Measurements from ENCODE around the gene CX3CR1.
A peak's percentile ranks its signal among the peaks of the same experiment; 100 is the strongest.

Gene CX3CR1

DNA sequence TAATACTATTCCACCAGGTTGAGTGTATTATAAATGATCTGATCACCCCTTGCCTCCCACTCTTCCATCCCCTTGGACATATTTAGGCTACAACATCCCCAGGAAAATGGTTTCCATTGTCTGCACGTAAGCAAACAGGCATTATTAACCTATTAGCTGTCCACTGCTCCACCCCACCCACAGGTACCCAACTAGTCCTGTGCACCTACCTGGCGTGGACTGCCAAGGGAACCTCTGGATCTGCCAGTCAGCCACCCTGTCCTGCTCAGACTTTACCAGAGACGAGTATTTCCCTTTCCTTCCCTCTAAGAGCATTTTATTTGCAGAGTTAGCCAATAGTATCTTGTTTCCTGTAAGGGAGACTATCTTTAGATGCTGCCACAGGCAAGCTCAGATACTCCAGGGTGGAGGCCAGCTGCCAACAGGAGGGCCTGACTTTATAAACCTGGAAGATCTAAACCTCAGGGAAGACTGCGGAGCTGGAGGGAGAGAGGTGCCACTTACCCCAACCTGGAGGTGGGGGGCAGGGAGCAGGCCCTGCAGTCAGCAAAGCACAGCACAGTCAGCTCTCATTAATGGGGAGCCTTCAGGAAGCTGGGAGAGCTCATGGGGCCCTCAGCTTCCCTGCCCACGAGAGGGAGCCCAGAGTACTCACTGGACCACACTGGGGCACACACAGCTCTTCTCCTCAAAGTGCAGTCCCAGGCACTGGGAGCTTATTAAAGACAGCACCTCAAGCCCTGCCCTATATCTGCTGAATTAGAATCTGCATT is at the start of gene CX3CR1:
Gene CX3CR1, minus strand, starts transcription at position 292 of the 773 bp plus-strand sequence. CDS start 13,527 bp downstream, outside the sequence.
- TF ChIP-seq, protein P1, sequence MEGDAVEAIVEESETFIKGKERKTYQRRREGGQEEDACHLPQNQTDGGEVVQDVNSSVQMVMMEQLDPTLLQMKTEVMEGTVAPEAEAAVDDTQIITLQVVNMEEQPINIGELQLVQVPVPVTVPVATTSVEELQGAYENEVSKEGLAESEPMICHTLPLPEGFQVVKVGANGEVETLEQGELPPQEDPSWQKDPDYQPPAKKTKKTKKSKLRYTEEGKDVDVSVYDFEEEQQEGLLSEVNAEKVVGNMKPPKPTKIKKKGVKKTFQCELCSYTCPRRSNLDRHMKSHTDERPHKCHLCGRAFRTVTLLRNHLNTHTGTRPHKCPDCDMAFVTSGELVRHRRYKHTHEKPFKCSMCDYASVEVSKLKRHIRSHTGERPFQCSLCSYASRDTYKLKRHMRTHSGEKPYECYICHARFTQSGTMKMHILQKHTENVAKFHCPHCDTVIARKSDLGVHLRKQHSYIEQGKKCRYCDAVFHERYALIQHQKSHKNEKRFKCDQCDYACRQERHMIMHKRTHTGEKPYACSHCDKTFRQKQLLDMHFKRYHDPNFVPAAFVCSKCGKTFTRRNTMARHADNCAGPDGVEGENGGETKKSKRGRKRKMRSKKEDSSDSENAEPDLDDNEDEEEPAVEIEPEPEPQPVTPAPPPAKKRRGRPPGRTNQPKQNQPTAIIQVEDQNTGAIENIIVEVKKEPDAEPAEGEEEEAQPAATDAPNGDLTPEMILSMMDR (IDR thresholded peaks at IDR 0.05; ENCODE audit: low read length): peak; percentile 16; the same call in 1 of the 2 replicates
- no peak for TF ChIP-seq EZH2phosphoT487 (IDR thresholded peaks at IDR 0.05; ENCODE audit: low read length)
- no peaks in the 10 kb centered on the region for H3K36me3 ChIP-seq (replicated peaks; ENCODE audit: insufficient read depth, low read length)
- no peak for DNase-seq
- peaks cover 36% of the 10 kb centered on the region for H3K4me1 ChIP-seq (ENCODE audit: low read length)
- no peaks in the 10 kb centered on the region for H3K27me3 ChIP-seq (replicated peaks; ENCODE audit: insufficient read depth, low read length)
- peak within 1 kb of the TSS; percentile 54 for H3K4me2 ChIP-seq (ENCODE audit: low read depth, low read length)
- no peaks in the 10 kb centered on the region for H3F3A ChIP-seq (ENCODE audit: insufficient read depth, low read length)
- no peaks in the 10 kb centered on the region for H4K20me1 ChIP-seq (ENCODE audit: insufficient read depth, low read length)
- 0 out of 2 replicates have a peak within 1 kb of the TSS, but pooled peaks have one; percentile 9 for H3K4me3 ChIP-seq (ENCODE audit: low read length)
- H3K27ac ChIP-seq (ENCODE audit: low read length): peak within 1 kb of the TSS; percentile 19; the same call in 1 of the 2 replicates
- peak within 1 kb of the TSS; percentile 18; the same call in 1 of the 2 replicates for H3K9ac ChIP-seq (ENCODE audit: low read length)
- H2AFZ ChIP-seq (ENCODE audit: low read length): peak within 1 kb of the TSS; percentile 74
- no peaks in the 10 kb centered on the region for H3K79me2 ChIP-seq (ENCODE audit: low read length)
- H3K9me2 ChIP-seq (replicated peaks; ENCODE audit: insufficient read depth, low read length): no peaks in the 10 kb centered on the region
- no peaks in the 10 kb centered on the region for H3K9me3 ChIP-seq (replicated peaks; ENCODE audit: insufficient read depth, low read length)

DNA sequence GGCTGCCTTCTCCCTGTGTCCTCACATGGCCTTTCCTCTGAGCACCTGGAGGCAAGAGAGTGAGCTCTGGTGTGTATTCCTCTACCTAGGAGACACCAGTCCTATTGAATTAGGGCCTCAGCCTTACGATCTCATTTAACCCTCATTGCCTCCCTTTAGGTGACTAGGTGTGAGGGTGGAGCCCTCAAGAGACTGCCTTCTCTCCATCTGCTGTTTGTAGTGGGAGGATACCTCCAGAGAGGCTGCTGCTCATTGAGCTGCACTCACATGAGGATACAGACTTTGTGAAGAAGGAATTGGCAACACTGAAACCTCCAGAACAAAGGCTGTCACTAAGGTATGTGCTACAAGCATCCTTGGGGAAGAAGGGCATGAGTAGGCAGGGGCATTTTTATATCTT is 49.7 kb upstream of the CX3CR1 start, which contains the start of gene CCR8:
Gene CCR8, plus strand, starts transcription at position 217 of the 400 bp plus-strand sequence. CDS start 2,623 bp downstream, outside the sequence.
- Histone ChIP-seq H3K27me3 (replicated peaks; ENCODE audit: insufficient read depth, low read length) (no peaks in the 10 kb centered on the region), H2AFZ (ENCODE audit: low read length) (no peak within 1 kb of the TSS), H3K9me3 (replicated peaks; ENCODE audit: insufficient read depth, low read length) (no peaks in the 10 kb centered on the region), H3K79me2 (ENCODE audit: low read length) (no peaks in the 10 kb centered on the region), H3K4me1 (ENCODE audit: low read length) (no peaks in the 10 kb centered on the region), H3K9me2 (replicated peaks; ENCODE audit: insufficient read depth, low read length) (no peaks in the 10 kb centered on the region), H3K27ac (ENCODE audit: low read length) (no peak within 1 kb of the TSS), H3K4me2 (ENCODE audit: low read depth, low read length) (no peak within 1 kb of the TSS), H3K4me3 (ENCODE audit: low read length) (no peak within 1 kb of the TSS), H3F3A (ENCODE audit: insufficient read depth, low read length) (no peaks in the 10 kb centered on the region), H4K20me1 (ENCODE audit: insufficient read depth, low read length) (no peaks in the 10 kb centered on the region), H3K9ac (ENCODE audit: low read length) (no peak within 1 kb of the TSS), H3K36me3 (replicated peaks; ENCODE audit: insufficient read depth, low read length) (no peaks in the 10 kb centered on the region)
- no peak for DNase-seq
- TF ChIP-seq, protein P1 (IDR thresholded peaks at IDR 0.05; ENCODE audit: low read length): no peak
- TF ChIP-seq EZH2phosphoT487 (IDR thresholded peaks at IDR 0.05; ENCODE audit: low read length): no peak
- TF ChIP-seq EZH2 (optimal IDR thresholded peaks at IDR 0.05; ENCODE audit: low read depth, low read length): no peak

DNA sequence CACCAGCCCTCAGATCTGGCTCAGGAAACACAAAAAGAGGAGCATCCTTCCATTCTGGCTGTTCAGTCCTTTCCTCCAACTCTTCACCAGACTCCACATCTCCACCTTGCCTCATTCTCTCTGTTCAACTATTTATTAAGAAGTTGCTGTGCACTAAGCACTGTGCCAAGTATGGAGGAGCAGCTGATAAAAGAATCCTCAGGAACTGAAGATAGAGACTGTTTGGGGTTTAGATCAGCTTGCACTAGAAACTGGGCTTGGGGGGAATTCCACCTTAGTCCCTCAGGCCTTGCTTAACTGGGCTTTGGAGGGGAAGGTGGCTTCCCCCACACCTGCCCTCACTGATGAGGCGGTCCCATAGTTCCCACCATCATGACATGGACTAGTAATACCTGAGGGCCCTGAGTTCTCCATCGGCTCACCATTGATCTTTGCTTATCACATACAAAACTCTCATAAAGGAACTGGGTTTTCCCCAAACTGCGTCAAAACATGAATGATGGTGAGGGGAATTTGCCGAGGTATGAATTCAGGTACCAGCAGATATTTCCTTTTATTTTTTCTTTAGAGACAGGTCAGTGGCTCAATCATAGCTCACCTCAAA is 48.0 kb upstream of the CX3CR1 start:
- Histone ChIP-seq H3K9me3 (replicated peaks; ENCODE audit: insufficient read depth, low read length) (no peaks in the 10 kb centered on the region), H3K4me3 (ENCODE audit: low read length) (no peak overlapping the region), H3K36me3 (replicated peaks; ENCODE audit: insufficient read depth, low read length) (no peaks in the 10 kb centered on the region), H3K4me1 (ENCODE audit: low read length) (no peaks in the 10 kb centered on the region), H3F3A (ENCODE audit: insufficient read depth, low read length) (no peaks in the 10 kb centered on the region), H3K27me3 (replicated peaks; ENCODE audit: insufficient read depth, low read length) (no peaks in the 10 kb centered on the region), H3K79me2 (ENCODE audit: low read length) (no peaks in the 10 kb centered on the region), H4K20me1 (ENCODE audit: insufficient read depth, low read length) (no peaks in the 10 kb centered on the region), H3K9ac (ENCODE audit: low read length) (no peak overlapping the region), H3K27ac (ENCODE audit: low read length) (no peak overlapping the region), H3K4me2 (ENCODE audit: low read depth, low read length) (no peak overlapping the region), H3K9me2 (replicated peaks; ENCODE audit: insufficient read depth, low read length) (no peaks in the 10 kb centered on the region), H2AFZ (ENCODE audit: low read length) (no peak overlapping the region)
- DNase-seq: no peak
- TF ChIP-seq EZH2 (optimal IDR thresholded peaks at IDR 0.05; ENCODE audit: low read depth, low read length): no peak
- TF ChIP-seq EZH2phosphoT487 (IDR thresholded peaks at IDR 0.05; ENCODE audit: low read length): no peak
- TF ChIP-seq, protein P1 (IDR thresholded peaks at IDR 0.05; ENCODE audit: low read length): no peak
